Mesothelial cell of epicardium (in vitro differentiated cells): ENCODE results near the gene ANKRD18B. TPM values are rescaled to one million over a fixed set of nuclear protein-coding genes. Genes with fewer than 3 reads are reported as not detected.
A peak's percentile ranks its signal among the peaks of the same experiment; 100 is the strongest.
"Not testable (repeated sequence)": the region's sequence is repeated elsewhere in the genome, so short reads cannot be mapped to it uniquely, and the experiment has no call there.

ENCODE experiments used
- DNase-seq, 2 experiments: peaks; one replicate each; pipeline ENCODE4 v3.0.0; 2021; ENCODE audit warnings: low spot score in 2 of 2; ENCODE audit not compliant: unreplicated experiment in 2 of 2
- H3K27ac Mint-ChIP-seq: 2 replicates; pipeline ENCODE4 v1.8.0; 2021; ENCODE audit warnings: mixed read lengths
- H3K27me3 Mint-ChIP-seq: 2 replicates; pipeline ENCODE4 v1.8.0; 2021; ENCODE audit warnings: low read depth, mixed read lengths
- H3K36me3 Mint-ChIP-seq: 2 replicates; pipeline ENCODE4 v1.8.0; 2021; ENCODE audit warnings: mixed read lengths
- H3K4me1 Mint-ChIP-seq: 2 replicates; pipeline ENCODE4 v1.8.0; 2021; ENCODE audit warnings: mixed read lengths
- H3K4me3 Mint-ChIP-seq: 2 replicates; pipeline ENCODE4 v1.8.0; 2021; ENCODE audit warnings: mild to moderate bottlenecking, moderate library complexity, mixed read lengths
- H3K9me3 Mint-ChIP-seq: 2 replicates; pipeline ENCODE4 v1.8.0; 2021; ENCODE audit warnings: mixed read lengths
- total RNA-seq: library from RNA; stranded (reverse); gene quantifications from 3 replicates; pipeline ENCODE4 v1.2.1, GENCODE V29; 2021
- TF ChIP-seq, protein P1 (sequence below): fragments of 200-600 bp; sonication (generic); IDR thresholded peaks from one replicate; pipeline ENCODE4 v1.5.0; 2021; ENCODE audit warnings: antibody characterized with exemption; ENCODE audit not compliant: unreplicated experiment

ANKRD18B gene
- total RNA-seq, 1 donor from 2014 or later: 1.6 TPM

DNA sequence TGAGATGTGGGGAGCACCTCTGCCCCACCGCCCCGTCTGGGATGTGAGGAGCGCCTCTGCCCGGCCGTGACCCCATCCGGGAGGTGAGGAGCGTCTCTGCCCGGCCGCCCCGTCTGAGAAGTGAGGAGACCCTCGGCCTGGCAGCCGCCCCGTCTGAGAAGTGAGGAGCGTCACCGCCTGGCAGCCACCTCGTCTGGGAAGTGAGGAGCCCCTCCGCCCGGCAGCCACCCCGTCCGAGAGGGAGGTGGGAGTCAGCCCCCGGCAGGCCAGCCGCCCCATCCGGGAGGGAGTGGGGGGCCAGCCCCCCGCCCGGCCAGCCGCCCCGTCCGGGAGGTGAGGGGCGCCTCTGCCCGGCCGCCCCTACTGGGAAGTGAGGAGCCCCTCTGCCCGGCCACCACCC lies 76.9 kb downstream of the ANKRD18B start:
- not testable (repeated sequence) for H3K4me3 Mint-ChIP-seq, H3K4me1 Mint-ChIP-seq, DNase-seq, H3K27me3 Mint-ChIP-seq, H3K9me3 Mint-ChIP-seq, H3K27ac Mint-ChIP-seq, H3K36me3 Mint-ChIP-seq

DNA sequence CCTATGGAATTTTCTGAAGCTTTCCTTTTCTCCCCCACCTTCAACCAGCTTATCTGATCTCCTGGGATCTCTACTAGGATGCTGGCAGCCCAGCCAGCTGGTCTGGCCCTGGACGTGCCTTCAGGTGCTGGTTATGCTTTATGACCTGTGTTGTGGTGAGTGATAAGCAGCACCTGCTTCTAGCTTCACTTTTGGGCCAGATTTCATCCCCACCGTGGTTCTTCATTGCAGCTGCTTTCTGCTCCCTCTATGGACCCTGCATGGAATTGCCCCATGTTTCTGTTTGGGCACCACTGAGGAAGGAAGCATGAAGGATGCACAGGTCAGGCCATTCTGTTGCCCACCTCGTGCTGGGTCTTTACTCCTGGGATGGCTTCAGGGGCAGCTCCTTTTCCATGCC lies 80.2 kb downstream of the ANKRD18B start:
- not testable (repeated sequence) for H3K9me3 Mint-ChIP-seq, DNase-seq, H3K27me3 Mint-ChIP-seq, H3K4me3 Mint-ChIP-seq, H3K27ac Mint-ChIP-seq, H3K4me1 Mint-ChIP-seq, H3K36me3 Mint-ChIP-seq

DNA sequence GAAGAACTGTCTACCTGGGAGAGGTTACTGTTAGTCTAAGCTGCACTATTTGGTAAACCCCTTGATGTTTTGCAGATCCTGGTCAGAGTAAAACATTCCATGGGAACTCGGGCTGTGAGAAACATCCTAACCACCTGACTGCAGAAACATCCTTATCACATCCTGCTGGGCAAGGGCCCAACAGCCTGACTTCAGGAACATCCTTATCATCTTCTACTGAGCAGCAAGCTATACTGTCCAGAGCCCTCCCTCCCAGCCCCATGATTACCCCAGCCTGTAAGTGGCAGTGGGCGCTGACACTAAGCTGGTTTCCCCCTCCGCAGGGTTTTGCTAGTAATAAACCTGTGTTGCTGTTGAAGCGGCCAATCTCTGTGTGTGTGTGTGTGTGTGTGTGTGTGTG lies 80.9 kb downstream of the ANKRD18B start:
- not testable (repeated sequence) for H3K9me3 Mint-ChIP-seq

DNA sequence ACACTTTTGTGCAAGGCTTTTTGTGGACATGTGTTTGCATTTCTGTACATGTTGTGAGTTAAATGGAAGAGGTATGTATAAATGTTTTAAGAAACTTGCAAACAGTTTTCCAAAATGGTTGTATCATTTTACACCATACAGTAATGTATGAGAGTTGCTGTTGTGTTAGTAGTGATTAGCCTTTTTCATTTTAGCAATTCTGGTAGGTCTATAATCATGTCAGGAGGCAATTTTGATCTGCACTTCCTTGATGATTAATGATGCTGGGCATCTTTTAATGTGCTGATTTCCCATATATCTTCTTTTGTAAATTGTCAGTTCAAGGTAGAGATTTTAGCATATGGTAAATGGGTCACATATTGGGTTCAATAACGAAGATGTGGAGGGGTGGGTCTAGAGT lies 87.3 kb downstream of the ANKRD18B start:
- Mint-ChIP-seq H3K4me1 (no peaks in the 10 kb centered on the region), H3K36me3 (no peaks in the 10 kb centered on the region), H3K9me3 (peaks cover 5% of the 10 kb centered on the region), H3K27me3 (peaks cover 20% of the 10 kb centered on the region), H3K4me3 (no peak overlapping the region), H3K27ac (no peak overlapping the region)
- no peak for DNase-seq
- TF ChIP-seq, protein P1, sequence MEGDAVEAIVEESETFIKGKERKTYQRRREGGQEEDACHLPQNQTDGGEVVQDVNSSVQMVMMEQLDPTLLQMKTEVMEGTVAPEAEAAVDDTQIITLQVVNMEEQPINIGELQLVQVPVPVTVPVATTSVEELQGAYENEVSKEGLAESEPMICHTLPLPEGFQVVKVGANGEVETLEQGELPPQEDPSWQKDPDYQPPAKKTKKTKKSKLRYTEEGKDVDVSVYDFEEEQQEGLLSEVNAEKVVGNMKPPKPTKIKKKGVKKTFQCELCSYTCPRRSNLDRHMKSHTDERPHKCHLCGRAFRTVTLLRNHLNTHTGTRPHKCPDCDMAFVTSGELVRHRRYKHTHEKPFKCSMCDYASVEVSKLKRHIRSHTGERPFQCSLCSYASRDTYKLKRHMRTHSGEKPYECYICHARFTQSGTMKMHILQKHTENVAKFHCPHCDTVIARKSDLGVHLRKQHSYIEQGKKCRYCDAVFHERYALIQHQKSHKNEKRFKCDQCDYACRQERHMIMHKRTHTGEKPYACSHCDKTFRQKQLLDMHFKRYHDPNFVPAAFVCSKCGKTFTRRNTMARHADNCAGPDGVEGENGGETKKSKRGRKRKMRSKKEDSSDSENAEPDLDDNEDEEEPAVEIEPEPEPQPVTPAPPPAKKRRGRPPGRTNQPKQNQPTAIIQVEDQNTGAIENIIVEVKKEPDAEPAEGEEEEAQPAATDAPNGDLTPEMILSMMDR: no peak

More for the DNA sequence above, 80.9 kb downstream of the ANKRD18B start:
- H3K4me1 Mint-ChIP-seq, H3K4me3 Mint-ChIP-seq, H3K27me3 Mint-ChIP-seq, DNase-seq, H3K36me3 Mint-ChIP-seq: not testable (repeated sequence)
- peak overlapping the region; percentile 84 for H3K27ac Mint-ChIP-seq

DNA sequence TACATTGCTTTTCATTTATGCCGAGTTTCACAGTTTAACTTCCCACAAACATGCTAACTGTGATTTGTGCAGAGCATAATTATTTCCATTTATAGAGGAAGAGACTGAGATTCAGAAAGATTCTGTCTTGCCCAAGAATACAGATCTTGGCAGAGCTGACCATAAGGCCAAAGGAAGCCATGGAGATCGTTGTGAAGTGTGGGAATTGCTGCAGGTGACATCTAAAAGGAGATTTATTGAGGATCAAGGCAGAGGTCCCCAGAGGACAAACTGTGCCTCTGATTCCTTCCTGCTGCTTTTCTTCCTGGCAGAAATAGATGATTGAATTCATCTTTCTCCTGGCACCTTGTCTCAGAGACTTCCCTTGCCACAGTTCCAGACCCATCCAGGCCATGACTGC lies 88.4 kb downstream of the ANKRD18B start:
- H3K9me3 Mint-ChIP-seq, H3K36me3 Mint-ChIP-seq, H3K27ac Mint-ChIP-seq, DNase-seq, H3K4me1 Mint-ChIP-seq, H3K4me3 Mint-ChIP-seq: not testable (repeated sequence)
- peaks cover 20% of the 10 kb centered on the region for H3K27me3 Mint-ChIP-seq

DNA sequence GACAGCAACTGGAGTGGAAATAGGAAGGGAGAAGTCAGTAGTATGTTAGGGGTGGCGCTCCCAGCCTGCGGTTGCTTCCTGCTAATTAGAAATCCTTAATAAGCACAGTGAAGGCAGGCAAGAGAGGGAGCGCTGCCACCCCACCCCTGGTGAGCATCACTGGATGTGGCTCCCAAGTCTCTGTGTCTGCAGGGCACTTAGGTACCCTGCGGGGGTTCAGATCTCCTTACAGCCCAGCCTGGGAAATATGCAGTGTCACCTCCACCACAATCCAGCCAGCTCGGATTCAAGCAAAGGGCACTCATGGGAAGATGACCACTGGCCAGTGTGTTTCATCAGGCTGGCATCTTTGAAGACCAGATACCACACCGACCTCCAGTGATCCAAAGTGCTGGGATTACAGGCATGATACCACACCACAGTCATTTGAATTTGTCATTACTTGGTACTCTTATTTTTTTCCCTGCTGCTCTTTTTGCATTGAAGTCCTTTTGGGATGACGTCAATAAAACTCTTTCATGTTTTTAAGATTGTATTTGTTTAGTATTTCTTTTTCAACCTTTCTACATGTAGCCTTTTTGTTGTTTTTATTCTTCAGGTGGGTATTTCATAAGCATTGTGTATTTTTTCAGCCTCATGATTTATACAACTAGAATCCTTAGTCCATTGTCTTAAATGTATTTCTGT lies 90.1 kb downstream of the ANKRD18B start:
- no peak for DNase-seq
- peaks cover 17% of the 10 kb centered on the region for H3K27me3 Mint-ChIP-seq
- H3K9me3 Mint-ChIP-seq: peaks cover 5% of the 10 kb centered on the region
- no peaks in the 10 kb centered on the region for H3K36me3 Mint-ChIP-seq
- H3K27ac Mint-ChIP-seq: no peak overlapping the region
- no peak overlapping the region for H3K4me3 Mint-ChIP-seq
- TF ChIP-seq, protein P1: no peak
- H3K4me1 Mint-ChIP-seq: no peaks in the 10 kb centered on the region

DNA sequence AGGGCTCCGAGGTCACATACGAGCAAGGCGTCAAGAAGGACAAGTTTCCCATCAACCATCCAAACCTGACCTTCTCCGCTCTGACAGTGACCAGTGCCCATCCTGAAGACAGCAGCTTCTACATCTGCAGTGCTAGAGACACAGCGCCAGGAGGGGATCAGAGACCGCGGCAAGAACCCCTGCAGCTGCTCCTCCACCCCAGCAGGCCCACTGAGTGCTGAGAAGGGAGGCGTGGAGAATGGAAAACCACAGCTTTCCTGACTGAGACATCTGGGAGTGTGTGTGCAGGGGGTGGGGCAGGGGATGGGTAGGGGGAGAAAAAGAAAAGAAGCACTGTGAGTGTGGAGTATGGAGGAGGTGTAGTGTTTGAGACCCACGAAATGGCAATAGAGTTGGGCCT lies 94.3 kb downstream of the ANKRD18B start:
- not testable (repeated sequence) for H3K4me3 Mint-ChIP-seq, H3K36me3 Mint-ChIP-seq, DNase-seq, H3K27me3 Mint-ChIP-seq, H3K27ac Mint-ChIP-seq, H3K9me3 Mint-ChIP-seq
- H3K4me1 Mint-ChIP-seq: peaks cover 19% of the 10 kb centered on the region

DNA sequence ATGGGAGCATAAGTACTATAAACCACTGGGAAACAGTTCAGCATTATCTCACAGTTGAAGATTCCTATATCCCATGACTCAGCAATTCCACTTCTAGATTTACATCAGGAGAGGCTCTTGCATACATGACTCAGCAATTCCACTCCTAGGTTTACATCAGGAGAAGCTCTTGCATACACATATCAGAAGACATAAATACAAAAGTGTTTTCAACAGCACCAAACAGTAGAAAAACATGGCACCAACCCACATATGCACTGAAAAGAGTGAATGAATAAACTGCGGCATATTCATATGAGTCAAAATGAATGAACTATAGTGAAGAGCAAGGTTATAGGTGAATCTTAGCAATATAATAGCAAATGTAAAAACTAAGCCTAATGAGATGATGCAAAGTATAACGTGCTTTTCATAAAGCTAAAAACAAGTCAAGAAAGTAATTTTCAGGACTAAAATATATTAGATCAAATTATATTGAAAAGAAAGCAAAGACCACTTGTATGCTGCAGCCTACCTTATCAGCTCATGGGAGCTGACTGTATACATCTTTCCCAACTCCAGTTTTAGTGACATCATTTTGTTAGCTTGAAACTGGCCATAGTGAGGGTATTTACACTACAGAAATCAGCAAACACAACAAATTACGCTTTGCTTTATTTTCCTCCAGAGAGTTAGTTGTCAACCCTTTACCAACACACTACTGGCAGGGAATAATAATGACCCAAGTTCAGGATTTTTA lies 95.8 kb downstream of the ANKRD18B start:
- Mint-ChIP-seq H3K27me3 (no peaks in the 10 kb centered on the region), H3K27ac (peak overlapping the region; percentile 55), H3K9me3 (no peaks in the 10 kb centered on the region), H3K36me3 (no peaks in the 10 kb centered on the region), H3K4me3 (no peak overlapping the region), H3K4me1 (peaks cover 21% of the 10 kb centered on the region)
- TF ChIP-seq, protein P1: no peak
- no peak for DNase-seq
